Spinal cord (tissue), 10 donors: ENCODE data around the gene ZNF595. TPM values are rescaled to one million over a fixed set of nuclear protein-coding genes. Genes with fewer than 3 reads are reported as not detected.
"Not testable (repeated sequence)": the region's sequence is repeated elsewhere in the genome, so short reads cannot be mapped to it uniquely, and the experiment has no call there.

ENCODE experiments used
- DNase-seq, 6 donors: peaks; one replicate each; pipeline versions ENCODE4 v3.0.0 to v3.0.0-alpha.2; 2013 to 2015; ENCODE audit warnings: low spot score in 6 of 6, low read depth in 4 of 6
- H3K27ac ChIP-seq: one replicate; pipeline ENCODE4 v1.5.1; 2013; ENCODE audit warnings: low read depth, low read length, control low read depth
- H3K27me3 ChIP-seq: one replicate; pipeline ENCODE4 v1.6.1; 2013; ENCODE audit warnings: low read length; ENCODE audit not compliant: control insufficient read depth, insufficient read depth
- H3K36me3 ChIP-seq: one replicate; pipeline ENCODE4 v1.6.1; 2013; ENCODE audit warnings: low read length; ENCODE audit not compliant: control insufficient read depth, insufficient read depth
- H3K4me1 ChIP-seq: one replicate; pipeline ENCODE4 v1.6.1; 2013; ENCODE audit warnings: low read length; ENCODE audit not compliant: control insufficient read depth, insufficient read depth
- H3K4me3 ChIP-seq: one replicate; pipeline ENCODE4 v1.5.1; 2013; ENCODE audit warnings: low read depth, low read length, control low read depth
- H3K9me3 ChIP-seq: one replicate; pipeline ENCODE4 v1.6.1; 2013; ENCODE audit warnings: low read length; ENCODE audit not compliant: control insufficient read depth, insufficient read depth
- WGBS: methylation state at CpG from one replicate; pipeline ENCODE4 v1.1.5; 2013; ENCODE audit warnings: missing lambda C conversion rate; ENCODE audit not compliant: insufficient coverage; 5-methylcytosine and 5-hydroxymethylcytosine counted together
- polyA plus RNA-seq, 2 donors: library from polyadenylated mRNA; unstranded; fragments of 120-200 nt; gene quantifications; one replicate each; pipeline ENCODE4 v1.2.1, GENCODE V29; 2013; ENCODE audit not compliant: insufficient read length in 2 of 2
- total RNA-seq, 2 donors: library from RNA; depleted of rRNA in 1 of 2; stranded (reverse); fragments of 120-200 nt in 1 of 2; fragments of >200 nt in 1 of 2; gene quantifications; one replicate each; pipeline versions ENCODE4 v1.2.3 to v1.2.4, GENCODE V29; 2013 to 2014
- donor health status: healthy.

ZNF595 gene
- total and polyA plus RNA-seq, 4 donors: 11.8 to 36.8 (median 20.8) TPM

- Histone ChIP-seq H3K27me3 (peaks cover 2% of the 10 kb centered on the region), H3K4me1 (no peaks in the 10 kb centered on the region), H3K27ac (no peak overlapping the region), H3K4me3 (no peak overlapping the region), H3K36me3 (no peaks in the 10 kb centered on the region), H3K9me3 (no peaks in the 10 kb centered on the region)
- DNase-seq: no peak
Observed at GRCh38 chr4:114149-114548, 61.0 kb downstream of the ZNF595 start.

GRCh38 chr4:116499-116898, 63.4 kb downstream of the ZNF595 start:
- Histone ChIP-seq H3K4me1 (no peaks in the 10 kb centered on the region), H3K4me3 (no peak overlapping the region), H3K27ac (no peak overlapping the region), H3K9me3 (no peaks in the 10 kb centered on the region), H3K36me3 (no peaks in the 10 kb centered on the region), H3K27me3 (no peaks in the 10 kb centered on the region)
- no CpG with 5 or more reads among the region's 1 CpG for WGBS
- no peak for DNase-seq

DNA sequence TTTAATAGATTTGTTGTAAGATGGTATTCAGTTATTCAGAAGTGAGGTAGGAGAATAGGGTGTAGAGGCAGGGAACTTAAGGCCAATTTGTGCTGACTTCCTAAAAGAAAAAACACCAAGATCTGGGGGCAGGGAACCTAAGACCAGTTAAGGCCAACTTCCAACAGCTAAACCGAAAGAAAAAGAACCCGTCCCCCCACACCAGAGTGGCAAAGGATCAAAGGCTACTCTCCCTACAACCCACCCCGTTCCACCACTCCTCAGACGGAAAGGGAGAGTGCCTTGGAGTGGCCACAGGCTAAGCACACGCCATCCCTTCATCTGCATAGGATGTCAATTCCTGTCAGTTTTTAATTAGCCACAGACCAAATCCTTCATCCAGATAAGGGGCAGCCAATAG, 67.5 kb downstream of the ZNF595 start:
- H3K4me1 ChIP-seq: peaks cover 10% of the 10 kb centered on the region
- 63% methylated on average over 5 of the region's 5 CpGs for WGBS
- no peaks in the 10 kb centered on the region for H3K27me3 ChIP-seq
- no peak overlapping the region for H3K27ac ChIP-seq
- H3K4me3 ChIP-seq: no peak overlapping the region
- no peak for DNase-seq
- H3K36me3 ChIP-seq: no peaks in the 10 kb centered on the region
- H3K9me3 ChIP-seq: no peaks in the 10 kb centered on the region

DNA sequence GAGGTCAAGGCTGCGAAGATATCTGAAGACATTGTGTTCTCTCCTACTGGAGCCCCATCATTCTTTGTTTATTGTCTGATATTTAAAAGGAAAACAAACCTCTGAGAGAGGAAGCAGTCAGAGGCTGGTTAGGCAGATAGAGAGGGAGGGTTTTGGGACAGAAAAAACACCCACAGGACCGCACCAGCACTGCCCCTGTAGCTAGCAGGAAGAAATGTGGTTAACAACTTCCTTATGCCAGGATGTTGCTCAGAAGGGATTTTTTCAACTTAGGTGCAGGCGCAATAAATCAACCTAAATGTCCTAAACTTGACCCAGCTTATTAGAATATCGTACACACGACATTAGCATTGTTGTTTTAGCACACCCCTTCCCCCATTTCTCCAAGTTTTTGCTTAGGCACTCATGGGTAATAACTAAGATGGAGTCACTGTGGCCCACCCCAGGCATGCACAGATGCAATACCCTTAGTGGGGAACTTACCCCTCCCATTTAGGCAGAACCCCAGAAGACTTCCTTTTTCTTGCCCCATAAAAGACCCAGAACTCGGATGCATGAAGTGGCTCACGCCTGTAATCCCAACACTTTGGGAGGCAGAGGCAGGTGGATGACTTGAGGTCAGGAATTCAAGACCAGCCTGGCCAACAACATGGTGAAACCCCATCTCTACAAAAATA, 68.4 kb downstream of the ZNF595 start:
- no peak for DNase-seq
- 93% methylated on average over 5 of the region's 7 CpGs for WGBS
- Histone ChIP-seq H3K27me3 (no peaks in the 10 kb centered on the region), H3K36me3 (peaks cover under 1% of the 10 kb centered on the region), H3K27ac (no peak overlapping the region), H3K9me3 (no peaks in the 10 kb centered on the region), H3K4me3 (no peak overlapping the region), H3K4me1 (peaks cover 14% of the 10 kb centered on the region)

GRCh38 chr4:123922-124274, 70.8 kb downstream of the ZNF595 start:
- not testable (repeated sequence) for H3K27me3 ChIP-seq, DNase-seq, H3K9me3 ChIP-seq
- Histone ChIP-seq H3K36me3 (peaks cover 16% of the 10 kb centered on the region), H3K4me3 (peak overlapping the region; percentile 66), H3K27ac (peak overlapping the region; percentile 93), H3K4me1 (peaks cover 14% of the 10 kb centered on the region)
- WGBS: 38% methylated on average over 6 of the region's 10 CpGs

- WGBS: 0% methylated on average over 44 of the region's 44 CpGs
Observed at GRCh38 chr4:124275-125081, 71.4 kb downstream of the ZNF595 start, which contains the start of gene ZNF718. TSS of gene ZNF718 (plus strand) at chr4:124501. CDS start at chr4:124671, 170 bp downstream.

GRCh38 chr4:125091-125771, 72.1 kb downstream of the ZNF595 start:
- peaks cover 18% of the 10 kb centered on the region for H3K36me3 ChIP-seq
- H3K27me3 ChIP-seq: no peaks in the 10 kb centered on the region
- H3K27ac ChIP-seq: peak overlapping the region; percentile 93
- 3% methylated on average over 26 of the region's 30 CpGs for WGBS
- peaks cover 14% of the 10 kb centered on the region for H3K4me1 ChIP-seq
- peak overlapping the region; percentile 66 for H3K4me3 ChIP-seq
- H3K9me3 ChIP-seq: peaks cover 3% of the 10 kb centered on the region
- peak in 3 of 6 donors; percentile 2 to 18 (median 15) for DNase-seq

More at GRCh38 chr4:124275-125081, 71.4 kb downstream of the ZNF595 start, which contains the start of gene ZNF718:
- peak within 1 kb of the TSS; percentile 66 for H3K4me3 ChIP-seq
- H3K4me1 ChIP-seq: peaks cover 14% of the 10 kb centered on the region
- H3K27me3 ChIP-seq: no peaks in the 10 kb centered on the region
- peak; percentile 95 to 99 (median 96) for DNase-seq
- H3K27ac ChIP-seq: peak within 1 kb of the TSS; percentile 93
- H3K36me3 ChIP-seq: peaks cover 16% of the 10 kb centered on the region
- peaks cover 2% of the 10 kb centered on the region for H3K9me3 ChIP-seq

DNA sequence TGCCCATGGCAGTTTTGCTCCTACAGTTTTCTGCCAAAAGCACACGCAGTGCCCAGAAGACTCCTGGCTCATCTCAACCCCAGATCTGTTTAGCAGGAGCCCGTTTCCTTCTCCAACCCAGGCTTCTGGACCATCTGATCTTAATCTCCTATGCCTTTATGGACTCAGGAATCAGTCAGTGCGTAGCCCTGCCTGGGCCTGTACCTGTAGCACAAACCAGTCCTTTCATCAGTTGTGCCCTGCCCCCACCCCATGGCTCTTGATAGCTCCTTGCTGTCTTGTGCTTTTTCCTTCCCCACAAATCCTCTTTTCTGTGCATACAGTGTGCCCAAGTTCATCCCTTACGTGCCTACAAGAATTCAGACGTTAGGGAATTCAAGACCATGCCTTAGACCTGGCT, 72.7 kb downstream of the ZNF595 start:
- Histone ChIP-seq H3K36me3 (peaks cover 20% of the 10 kb centered on the region), H3K9me3 (peaks cover 3% of the 10 kb centered on the region), H3K27ac (no peak overlapping the region), H3K4me3 (peak overlapping the region; percentile 66), H3K27me3 (no peaks in the 10 kb centered on the region), H3K4me1 (peaks cover 14% of the 10 kb centered on the region)
- 40% methylated on average over 3 of the region's 5 CpGs for WGBS
- no peak for DNase-seq

DNA sequence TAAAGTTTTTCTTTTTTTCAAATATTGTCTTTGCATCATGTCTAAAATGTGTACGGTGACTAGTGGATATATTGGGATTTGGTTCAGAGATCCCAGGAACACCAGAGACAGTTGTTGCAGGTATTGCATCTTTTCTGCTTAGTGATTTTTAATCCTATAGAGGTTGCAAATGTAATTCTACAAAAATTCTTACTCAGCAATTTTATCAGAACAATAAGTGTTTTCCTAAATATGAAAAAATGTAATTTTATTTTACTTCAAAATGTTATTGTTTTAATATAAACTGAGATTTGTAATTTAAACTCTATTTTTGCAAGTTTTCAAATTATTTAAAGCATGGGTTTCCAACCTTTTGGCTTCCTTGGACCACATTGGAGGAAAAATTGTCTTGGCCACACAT, 79.4 kb downstream of the ZNF595 start:
- Histone ChIP-seq H3K27ac (no peak overlapping the region), H3K36me3 (peaks cover 37% of the 10 kb centered on the region), H3K4me1 (no peaks in the 10 kb centered on the region), H3K9me3 (peaks cover 8% of the 10 kb centered on the region), H3K27me3 (no peaks in the 10 kb centered on the region), H3K4me3 (no peak overlapping the region)
- no peak for DNase-seq
- WGBS: no CpG with 5 or more reads among the region's 1 CpG
